H1 (cell line): ENCODE measurements around the gene KREMEN1. TPM values are rescaled to one million over a fixed set of nuclear protein-coding genes. Genes with fewer than 3 reads are reported as not detected.

ENCODE experiments used
- CTCF ChIA-PET: fragments of 300-600 bp; sonication (Branson Sonifier 250); formaldehyde crosslinking; loops from one replicate; lab custom pipeline; 2021; ENCODE audit not compliant: partially characterized antibody; lab: Charles Lee
- POLR2A ChIA-PET: fragments of 300-600 bp; sonication (Branson Sonifier 250); formaldehyde crosslinking; loops from one replicate; lab custom pipeline; 2021; ENCODE audit warnings: inconsistent platforms; ENCODE audit not compliant: partially characterized antibody; lab: Charles Lee
- DNase-seq, 2 experiments: peaks; one replicate each; pipeline versions ENCODE4 v3.0.0 to v3.0.0-alpha.2; 2010 to 2022; ENCODE audit warnings: low spot score in 2 of 2, low read depth in 1 of 2, mixed read lengths in 1 of 2
- FAIRE-seq: peaks from 2 replicates; lab custom pipeline; 2011; peaks lifted over from hg19 to GRCh38; lab: Jason Lieb, UNC
- H2AFZ ChIP-seq: 2 replicates; pipeline ENCODE4 v1.8.1; 2012; ENCODE audit warnings: low read length, inconsistent platforms
- H2AK5ac ChIP-seq: 2 replicates; pipeline ENCODE4 v1.6.1; 2013; ENCODE audit warnings: low read depth, low read length
- H2BK120ac ChIP-seq: replicated peaks from 2 replicates; pipeline ENCODE3; 2013; ENCODE audit warnings: low read depth, low read length, inconsistent platforms
- H2BK12ac ChIP-seq: 2 replicates; pipeline ENCODE4 v1.6.1; 2013; ENCODE audit warnings: low read depth, low read length
- H2BK15ac ChIP-seq: 2 replicates; pipeline ENCODE4 v1.6.1; 2013; ENCODE audit warnings: low read length
- H2BK20ac ChIP-seq: 2 replicates; pipeline ENCODE4 v1.6.1; 2013; ENCODE audit warnings: low read length
- H2BK5ac ChIP-seq: 2 replicates; pipeline ENCODE4 v1.6.1; 2013; ENCODE audit warnings: low read depth, low read length
- H3K14ac ChIP-seq: 2 replicates; pipeline ENCODE4 v1.6.1; 2013; ENCODE audit warnings: inconsistent platforms; ENCODE audit not compliant: insufficient read length
- H3K18ac ChIP-seq: 2 replicates; pipeline ENCODE4 v1.6.1; 2013; ENCODE audit warnings: low read length; ENCODE audit errors: extremely low read depth
- H3K23ac ChIP-seq: 2 replicates; pipeline ENCODE4 v1.6.1; 2013; ENCODE audit warnings: inconsistent platforms; ENCODE audit not compliant: insufficient read length
- H3K23me2 ChIP-seq: 2 replicates; pipeline ENCODE4 v1.6.1; 2013; ENCODE audit warnings: low read depth, low read length
- H3K27ac ChIP-seq: 2 replicates; pipeline ENCODE4 v1.6.1; 2011; ENCODE audit warnings: low read depth, low read length, inconsistent platforms
- H3K27me3 ChIP-seq, 4 experiments: replicated peaks in 1 of 4; 1 replicate in 1 of 4; 2 replicates in 3 of 4; pipeline versions ENCODE4 v1.6.1 to v1.8.1; 2011 to 2013; ENCODE audit warnings: low read length in 3 of 4, mild to moderate bottlenecking in 3 of 4, inconsistent platforms in 2 of 4, mixed read lengths in 2 of 4, moderate library complexity in 1 of 4; ENCODE audit not compliant: control insufficient read depth in 3 of 4, insufficient read depth in 3 of 4; ENCODE audit errors: extremely low read depth in 1 of 4
- H3K36me3 ChIP-seq, 4 experiments: 2 replicates each; pipeline versions ENCODE4 v1.6.1 to v1.8.1; 2011 to 2013; ENCODE audit warnings: mild to moderate bottlenecking in 4 of 4, low read length in 3 of 4, moderate library complexity in 2 of 4, control low read depth in 1 of 4, inconsistent platforms in 1 of 4; ENCODE audit not compliant: insufficient read depth in 4 of 4, control insufficient read depth in 2 of 4
- H3K4ac ChIP-seq: replicated peaks from 2 replicates; pipeline ENCODE3; 2013; ENCODE audit warnings: low read length, low read depth, mixed read lengths, inconsistent platforms; ENCODE audit not compliant: insufficient read length
- H3K4me1 ChIP-seq, 4 experiments: replicated peaks in 1 of 4; 1 replicate in 1 of 4; 2 replicates in 3 of 4; pipeline versions ENCODE4 v1.6.1 to v1.8.1; 2011 to 2013; ENCODE audit warnings: low read length in 3 of 4, inconsistent platforms in 2 of 4, mixed read lengths in 1 of 4; ENCODE audit not compliant: insufficient read depth in 4 of 4, control insufficient read depth in 3 of 4
- H3K4me2 ChIP-seq, 2 experiments: 2 replicates each; pipeline versions ENCODE4 v1.6.1 to v1.8.1; 2011 to 2013; ENCODE audit warnings: low read depth in 2 of 2, low read length in 2 of 2, control low read depth in 1 of 2, inconsistent platforms in 1 of 2, mild to moderate bottlenecking in 1 of 2; ENCODE audit not compliant: insufficient read depth in 1 of 2
- H3K4me3 ChIP-seq, 4 experiments: fragments of 200-600, 300-600 bp in 1 of 4; sonication (generic), shearing (Covaris generic), sonication (Bioruptor Twin) in 1 of 4; 2 replicates each; pipeline versions ENCODE4 v1.5.1 to v1.8.1; 2011 to 2016; ENCODE audit warnings: low read length in 4 of 4, low read depth in 3 of 4, control low read depth in 2 of 4, inconsistent platforms in 2 of 4, mild to moderate bottlenecking in 2 of 4, mixed read lengths in 1 of 4, moderate library complexity in 1 of 4; ENCODE audit not compliant: insufficient read depth in 2 of 4; ENCODE audit errors: extremely low read depth in 1 of 4
- H3K56ac ChIP-seq: replicated peaks from 2 replicates; pipeline ENCODE3; 2013; ENCODE audit warnings: low read depth, mild to moderate bottlenecking, mixed read lengths, low read length, inconsistent platforms; ENCODE audit not compliant: insufficient read length
- H3K79me1 ChIP-seq: 2 replicates; pipeline ENCODE4 v1.6.1; 2013; ENCODE audit warnings: low read depth, low read length, control low read depth
- H3K79me2 ChIP-seq, 2 experiments: 2 replicates each; pipeline versions ENCODE4 v1.6.1 to v1.8.1; 2012 to 2013; ENCODE audit warnings: low read length in 2 of 2, mild to moderate bottlenecking in 2 of 2, inconsistent platforms in 1 of 2; ENCODE audit not compliant: insufficient read depth in 2 of 2, control insufficient read depth in 1 of 2
- H3K9ac ChIP-seq, 4 experiments: replicated peaks in 1 of 4; 1 replicate in 1 of 4; 2 replicates in 3 of 4; pipeline versions ENCODE4 v1.6.1 to v1.8.1; 2011 to 2013; ENCODE audit warnings: low read depth in 3 of 4, low read length in 3 of 4, control low read depth in 2 of 4, mild to moderate bottlenecking in 2 of 4, moderate library complexity in 2 of 4, inconsistent platforms in 1 of 4; ENCODE audit errors: extremely low read depth in 1 of 4
- H3K9me3 ChIP-seq, 2 experiments: 2 replicates each; pipeline versions ENCODE4 v1.6.1 to v1.8.1; 2012 to 2013; ENCODE audit warnings: mild to moderate bottlenecking in 2 of 2, moderate library complexity in 2 of 2, control low read depth in 1 of 2, inconsistent platforms in 1 of 2, low read depth in 1 of 2, low read length in 1 of 2, mixed read lengths in 1 of 2; ENCODE audit not compliant: insufficient read depth in 2 of 2
- H4K20me1 ChIP-seq, 2 experiments: replicated peaks in 1 of 2; 2 replicates each; pipeline versions ENCODE3 to v1.8.1; 2011 to 2013; ENCODE audit warnings: inconsistent platforms in 2 of 2, low read length in 2 of 2, mild to moderate bottlenecking in 1 of 2; ENCODE audit not compliant: insufficient read depth in 2 of 2, control insufficient read depth in 1 of 2
- H4K5ac ChIP-seq: 2 replicates; pipeline ENCODE4 v1.6.1; 2013; ENCODE audit warnings: low read length, low read depth, mixed read lengths, inconsistent platforms; ENCODE audit not compliant: insufficient read length
- H4K8ac ChIP-seq: 2 replicates; pipeline ENCODE4 v1.8.0; 2013; ENCODE audit warnings: mild to moderate bottlenecking, moderate library complexity, low read length, inconsistent platforms; ENCODE audit not compliant: insufficient read depth; ENCODE audit errors: extremely low read depth
- H4K91ac ChIP-seq: replicated peaks from 2 replicates; pipeline ENCODE3; 2013; ENCODE audit warnings: low read length, mixed read lengths, inconsistent platforms; ENCODE audit not compliant: insufficient read length
- ASH2L ChIP-seq: fragments of 200-600, 300-600 bp; sonication (generic); IDR thresholded peaks from one replicate; pipeline ENCODE4 v1.7.1; 2017; ENCODE audit warnings: low read length
- CREB1 ChIP-seq: IDR thresholded peaks from 2 replicates; pipeline ENCODE4 v1.6.1; 2012; ENCODE audit warnings: inconsistent platforms
- SP1 ChIP-seq: IDR thresholded peaks from 2 replicates; pipeline ENCODE4 v1.6.1; 2011; ENCODE audit warnings: low read depth, low read length
- SP2 ChIP-seq: IDR thresholded peaks from 2 replicates; pipeline ENCODE4 v1.6.1; 2012; ENCODE audit warnings: mild to moderate bottlenecking, low read length, inconsistent platforms
- WGBS, 2 experiments: shearing (Covaris generic) in 1 of 2; methylation state at CpG; one replicate each; pipeline versions ENCODE4 v1.1.6 to v1.1.7; 2013 to 2015; ENCODE audit warnings: low lambda C conversion rate in 2 of 2, mixed read lengths in 2 of 2, inconsistent platforms in 1 of 2, low coverage in 1 of 2, missing lambda C conversion rate in 1 of 2; ENCODE audit not compliant: insufficient replicate concordance in 2 of 2, insufficient coverage in 1 of 2, insufficient read length in 1 of 2; ENCODE audit errors: extremely low coverage in 1 of 2, missing lambda C conversion rate in 1 of 2; 5-methylcytosine and 5-hydroxymethylcytosine counted together
- polyA plus RNA-seq, 7 experiments: library from polyadenylated mRNA; depleted of rRNA in 3 of 7; stranded (reverse) in 5 of 7; unstranded in 2 of 7; fragments of >200 nt in 5 of 7; fragments of 200-250 nt in 2 of 7; gene quantifications; 1 replicate in 5 of 7; 2 replicates in 1 of 7; 4 replicates in 1 of 7; pipeline versions ENCODE4 v1.2.1 to v1.2.3, GENCODE V29; 2011 to 2013; ENCODE audit warnings: missing spikeins in 2 of 7, mixed read lengths in 2 of 7
- total RNA-seq: library from RNA; stranded (reverse); fragmentation: NEBNext Ultra II Directional; extraction: Animal tissue kit (Norgen Biotek cat#: 25700); gene quantifications from 2 replicates; pipeline ENCODE4 v1.2.1, GENCODE V29; 2021
- TF ChIP-seq, protein P1 (sequence below): IDR thresholded peaks from 2 replicates; pipeline ENCODE4 v1.6.1; 2012; ENCODE audit warnings: low read length, inconsistent platforms
- TF ChIP-seq, protein P2 (sequence below): IDR thresholded peaks from 2 replicates; pipeline ENCODE4 v1.6.1; 2011; ENCODE audit warnings: low read depth, mild to moderate bottlenecking, low read length; ENCODE audit not compliant: insufficient read depth
- TF ChIP-seq, protein P3 (sequence below), 3 experiments: IDR thresholded peaks; 1 replicate in 2 of 3; 2 replicates in 1 of 3; pipeline versions ENCODE4 v1.5.1 to v1.6.1; 2011; ENCODE audit warnings: low read length in 3 of 3, mild to moderate bottlenecking in 3 of 3, inconsistent platforms in 2 of 3, low read depth in 1 of 3, moderate library complexity in 1 of 3; ENCODE audit not compliant: insufficient read depth in 1 of 3; ENCODE audit errors: control extremely low read depth in 1 of 3

The KREMEN1 gene
- total and polyA plus RNA-seq, 2 of the 8 experiments (the other 6 are each of a cell fraction or from before 2014, with no cell fraction given): 2.1 to 3.2 TPM

DNA sequence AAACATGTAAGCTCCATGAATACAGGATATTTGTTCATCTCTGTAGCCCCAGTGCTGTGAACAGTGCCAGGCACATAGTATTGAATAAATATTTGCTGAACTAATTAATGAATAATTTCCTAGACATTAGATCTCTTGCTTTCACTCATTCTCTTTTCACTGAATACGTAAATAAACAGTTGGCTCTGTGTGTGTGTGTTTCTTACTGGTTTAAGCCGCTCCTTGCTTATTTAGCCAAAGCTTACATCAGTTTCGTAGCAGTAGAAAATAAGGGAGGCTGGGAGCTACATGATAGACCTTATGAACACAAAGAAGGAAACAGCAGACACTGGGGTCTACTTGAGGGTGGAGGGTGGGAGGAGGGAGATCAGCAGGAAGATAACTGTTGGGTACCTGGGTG is 17.2 kb downstream of the KREMEN1 start:
- Histone ChIP-seq H3K18ac (no peak overlapping the region), H2BK20ac (no peak overlapping the region), H3K56ac (no peak overlapping the region), H2BK5ac (no peak overlapping the region), H3K9me3 (no peaks in the 10 kb centered on the region), H3K14ac (no peak overlapping the region), H3K79me1 (no peaks in the 10 kb centered on the region), H2AFZ (no peak overlapping the region), H3K27ac (no peak overlapping the region), H3K79me2 (no peaks in the 10 kb centered on the region), H3K4ac (no peak overlapping the region), H4K5ac (no peak overlapping the region), H4K8ac (no peak overlapping the region), H3K23me2 (no peaks in the 10 kb centered on the region), H3K4me2 (no peak overlapping the region), H2AK5ac (no peak overlapping the region), H3K9ac (no peak overlapping the region), H4K91ac (no peak overlapping the region), H2BK12ac (no peak overlapping the region), H3K4me3 (no peak overlapping the region), H2BK120ac (no peak overlapping the region), H4K20me1 (peaks cover 0 to 1% of the 10 kb centered on the region in 2 experiments), H3K23ac (no peak overlapping the region), H2BK15ac (no peak overlapping the region), H3K27me3 (no peaks in the 10 kb centered on the region), H3K4me1 (no peaks in the 10 kb centered on the region), H3K36me3 (no peaks in the 10 kb centered on the region)
- ChIA-PET POLR2A (no interaction called here), CTCF (interaction anchor here (1.0 to 2.5 kb wide), 4 partner anchors 10 to 29 kb away, joined by 3 to 10 read pairs (median 6); no protein-coding TSS in a partner anchor)
- 84% methylated on average over 3 of the region's 3 CpGs; no CpG with 5 or more reads in 1 of the 2 experiments for WGBS, 2 experiments
- TF ChIP-seq CREB1 (no peak), ASH2L (no peak), SP1 (no peak), SP2 (no peak)
- TF ChIP-seq, protein P1, sequence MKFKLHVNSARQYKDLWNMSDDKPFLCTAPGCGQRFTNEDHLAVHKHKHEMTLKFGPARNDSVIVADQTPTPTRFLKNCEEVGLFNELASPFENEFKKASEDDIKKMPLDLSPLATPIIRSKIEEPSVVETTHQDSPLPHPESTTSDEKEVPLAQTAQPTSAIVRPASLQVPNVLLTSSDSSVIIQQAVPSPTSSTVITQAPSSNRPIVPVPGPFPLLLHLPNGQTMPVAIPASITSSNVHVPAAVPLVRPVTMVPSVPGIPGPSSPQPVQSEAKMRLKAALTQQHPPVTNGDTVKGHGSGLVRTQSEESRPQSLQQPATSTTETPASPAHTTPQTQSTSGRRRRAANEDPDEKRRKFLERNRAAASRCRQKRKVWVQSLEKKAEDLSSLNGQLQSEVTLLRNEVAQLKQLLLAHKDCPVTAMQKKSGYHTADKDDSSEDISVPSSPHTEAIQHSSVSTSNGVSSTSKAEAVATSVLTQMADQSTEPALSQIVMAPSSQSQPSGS: no peak
- TF ChIP-seq, protein P2, sequence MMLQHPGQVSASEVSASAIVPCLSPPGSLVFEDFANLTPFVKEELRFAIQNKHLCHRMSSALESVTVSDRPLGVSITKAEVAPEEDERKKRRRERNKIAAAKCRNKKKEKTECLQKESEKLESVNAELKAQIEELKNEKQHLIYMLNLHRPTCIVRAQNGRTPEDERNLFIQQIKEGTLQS: no peak
- TF ChIP-seq, protein P3, sequence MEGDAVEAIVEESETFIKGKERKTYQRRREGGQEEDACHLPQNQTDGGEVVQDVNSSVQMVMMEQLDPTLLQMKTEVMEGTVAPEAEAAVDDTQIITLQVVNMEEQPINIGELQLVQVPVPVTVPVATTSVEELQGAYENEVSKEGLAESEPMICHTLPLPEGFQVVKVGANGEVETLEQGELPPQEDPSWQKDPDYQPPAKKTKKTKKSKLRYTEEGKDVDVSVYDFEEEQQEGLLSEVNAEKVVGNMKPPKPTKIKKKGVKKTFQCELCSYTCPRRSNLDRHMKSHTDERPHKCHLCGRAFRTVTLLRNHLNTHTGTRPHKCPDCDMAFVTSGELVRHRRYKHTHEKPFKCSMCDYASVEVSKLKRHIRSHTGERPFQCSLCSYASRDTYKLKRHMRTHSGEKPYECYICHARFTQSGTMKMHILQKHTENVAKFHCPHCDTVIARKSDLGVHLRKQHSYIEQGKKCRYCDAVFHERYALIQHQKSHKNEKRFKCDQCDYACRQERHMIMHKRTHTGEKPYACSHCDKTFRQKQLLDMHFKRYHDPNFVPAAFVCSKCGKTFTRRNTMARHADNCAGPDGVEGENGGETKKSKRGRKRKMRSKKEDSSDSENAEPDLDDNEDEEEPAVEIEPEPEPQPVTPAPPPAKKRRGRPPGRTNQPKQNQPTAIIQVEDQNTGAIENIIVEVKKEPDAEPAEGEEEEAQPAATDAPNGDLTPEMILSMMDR (IDR thresholded peaks at IDR 0.05; ENCODE audit: control extremely low read depth in 1 of 3, insufficient read depth in 1 of 3, low read depth in 1 of 3, low read length in 3 of 3): no peak
- FAIRE-seq: no peak
- no peak for DNase-seq
